Spleen (tissue), 11 donors: ENCODE measurements around the gene G3BP1. TPM values are rescaled to one million over a fixed set of nuclear protein-coding genes. Genes with fewer than 3 reads are reported as not detected.
A peak's percentile ranks its signal among the peaks of the same experiment; 100 is the strongest.

Source experiments
- DNase-seq: peaks from one replicate; pipeline ENCODE4 v3.0.0-alpha.2; 2020
- H3K27ac ChIP-seq, 8 donors: fragments of 200-600 bp; sonication (generic) in 7 of 8; 1 replicate in 4 of 8; 2 replicates in 4 of 8; pipeline versions ENCODE4 v1.5.0 to v1.8.0; 2016 to 2021; ENCODE audit warnings: inconsistent platforms in 4 of 8, mild to moderate bottlenecking in 4 of 8, moderate library complexity in 1 of 8
- H3K27me3 ChIP-seq, 7 donors: fragments of 200-600 bp; sonication (generic) in 6 of 7; replicated peaks in 1 of 7; 1 replicate in 4 of 7; 2 replicates in 3 of 7; pipeline versions ENCODE4 v1.5.0 to v1.8.0; 2016 to 2021; ENCODE audit warnings: inconsistent platforms in 3 of 7, mild to moderate bottlenecking in 1 of 7
- H3K36me3 ChIP-seq, 6 donors: fragments of 200-600 bp; sonication (generic) in 5 of 6; 1 replicate in 4 of 6; 2 replicates in 2 of 6; pipeline versions ENCODE4 v1.5.0 to v1.8.0; 2016 to 2021; ENCODE audit warnings: inconsistent platforms in 2 of 6
- H3K4me1 ChIP-seq, 6 donors: fragments of 200-600 bp; sonication (generic) in 5 of 6; 1 replicate in 3 of 6; 2 replicates in 3 of 6; pipeline versions ENCODE4 v1.5.0 to v1.8.0; 2016 to 2021; ENCODE audit warnings: inconsistent platforms in 3 of 6
- H3K4me3 ChIP-seq, 8 donors: fragments of 200-600 bp; sonication (generic) in 7 of 8; 1 replicate in 4 of 8; 2 replicates in 4 of 8; pipeline versions ENCODE4 v1.5.0 to v1.8.0; 2016 to 2021; ENCODE audit warnings: inconsistent platforms in 4 of 8, mild to moderate bottlenecking in 4 of 8, moderate library complexity in 2 of 8
- H3K9me3 ChIP-seq, 8 donors: fragments of 200-600 bp; sonication (generic) in 7 of 8; 1 replicate in 4 of 8; 2 replicates in 4 of 8; pipeline versions ENCODE4 v1.5.0 to v1.8.0; 2016 to 2021; ENCODE audit warnings: inconsistent platforms in 4 of 8
- POLR2A ChIP-seq, 3 donors: fragments of 450-650 bp; IDR thresholded peaks; one replicate each; pipeline ENCODE4 v1.5.1; 2017; ENCODE audit warnings: antibody characterized with exemption in 3 of 3, mild to moderate bottlenecking in 1 of 3
- POLR2AphosphoS5 ChIP-seq, 3 donors: sonication (generic); formaldehyde crosslinking; IDR thresholded peaks; one replicate each; pipeline ENCODE4 v1.5.1; 2017; ENCODE audit warnings: antibody characterized with exemption in 3 of 3
- WGBS, 5 donors: extraction: QIAGEN DNeasy Blood & Tissue Kit in 3 of 5; methylation state at CpG; one replicate each; pipeline versions ENCODE4 v1.1.5 to v1.1.7; 2013 to 2018; 5-methylcytosine and 5-hydroxymethylcytosine counted together
- intact Hi-C: fragments of 100-400 bp; cut with DNase I; formaldehyde crosslinking; loops from one replicate; pipeline ENCODE4 v1.15.0; 2023; ENCODE audit warnings: low total_unique reads
- polyA plus RNA-seq, 3 donors: library from polyadenylated mRNA; stranded (reverse); fragments of 200-250 nt; gene quantifications; one replicate each; pipeline ENCODE4 v1.2.1, GENCODE V29; 2013
- total RNA-seq, 7 donors: library from RNA; depleted of rRNA in 3 of 7; stranded (reverse); fragments of >200 nt in 3 of 7; fragmentation: NEBNext Ultra II Directional in 4 of 7; extraction: Animal tissue kit (Norgen Biotek cat#: 25700) in 4 of 7; gene quantifications; one replicate each; pipeline versions ENCODE4 v1.1.0 to v1.2.1, GENCODE V29; 2016 to 2021
- TF ChIP-seq, protein P1 (sequence below), 11 experiments: fragments of 200-600 bp in 7 of 11; fragments of 450-650 bp in 4 of 11; sonication (generic) in 4 of 11; IDR thresholded peaks in 8 of 11; conservative IDR thresholded peaks in 3 of 11; 1 replicate in 7 of 11; 2 replicates in 4 of 11; pipeline versions ENCODE4 v1.4.0 to v1.8.0; 2016 to 2021; ENCODE audit warnings: antibody characterized with exemption in 11 of 11, inconsistent platforms in 4 of 11, mild to moderate bottlenecking in 1 of 11
- donor health status: healthy with polysubstance abuse.
- donor health status: DM: no; HTN: no; CAD: no; lungs with moderate emphysema.
- donor health status: DM: no; HTN: no; CAD: no.
- donor health status: Bipolar disorder and iron deficiency.
- donor health status: healthy.
- donor health status: DM: no; HTN: no; CAD: no.
- donor health status: DM: yes; HTN: yes; CAD: no.

The G3BP1 gene
- total and polyA plus RNA-seq, 10 donors: 16.1 to 167 (median 151) TPM

DNA sequence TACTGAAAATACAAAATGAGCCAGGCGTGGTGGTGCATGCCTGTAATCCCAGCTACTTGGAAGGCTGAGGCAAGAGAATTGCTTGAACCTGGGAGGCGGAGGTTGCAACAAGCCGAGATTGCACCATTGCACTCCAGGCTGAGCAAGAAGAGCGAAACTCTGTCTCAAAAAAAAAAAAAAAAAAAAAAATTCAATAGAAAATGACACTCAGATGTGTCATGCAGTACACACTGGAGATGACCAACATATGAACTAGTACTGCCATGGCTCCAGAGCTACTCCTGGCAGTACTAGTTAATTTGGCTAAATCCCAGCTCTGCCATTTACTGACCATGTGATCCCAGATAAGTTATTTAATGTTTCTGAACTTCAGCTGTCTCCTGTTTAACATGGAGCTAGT lies 20.7 kb upstream of the G3BP1 start:
- WGBS, 5 donors: 41 to 96% (median 71%) methylated on average over 4 of the region's 4 CpGs
- TF ChIP-seq, protein P1, sequence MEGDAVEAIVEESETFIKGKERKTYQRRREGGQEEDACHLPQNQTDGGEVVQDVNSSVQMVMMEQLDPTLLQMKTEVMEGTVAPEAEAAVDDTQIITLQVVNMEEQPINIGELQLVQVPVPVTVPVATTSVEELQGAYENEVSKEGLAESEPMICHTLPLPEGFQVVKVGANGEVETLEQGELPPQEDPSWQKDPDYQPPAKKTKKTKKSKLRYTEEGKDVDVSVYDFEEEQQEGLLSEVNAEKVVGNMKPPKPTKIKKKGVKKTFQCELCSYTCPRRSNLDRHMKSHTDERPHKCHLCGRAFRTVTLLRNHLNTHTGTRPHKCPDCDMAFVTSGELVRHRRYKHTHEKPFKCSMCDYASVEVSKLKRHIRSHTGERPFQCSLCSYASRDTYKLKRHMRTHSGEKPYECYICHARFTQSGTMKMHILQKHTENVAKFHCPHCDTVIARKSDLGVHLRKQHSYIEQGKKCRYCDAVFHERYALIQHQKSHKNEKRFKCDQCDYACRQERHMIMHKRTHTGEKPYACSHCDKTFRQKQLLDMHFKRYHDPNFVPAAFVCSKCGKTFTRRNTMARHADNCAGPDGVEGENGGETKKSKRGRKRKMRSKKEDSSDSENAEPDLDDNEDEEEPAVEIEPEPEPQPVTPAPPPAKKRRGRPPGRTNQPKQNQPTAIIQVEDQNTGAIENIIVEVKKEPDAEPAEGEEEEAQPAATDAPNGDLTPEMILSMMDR (IDR thresholded peaks at IDR 0.05 in 8 of 11, conservative IDR thresholded peaks at IDR 0.05 in 3 of 11): no peak
- TF ChIP-seq POLR2A (IDR thresholded peaks at IDR 0.05) (no peak), POLR2AphosphoS5 (IDR thresholded peaks at IDR 0.05) (no peak)
- DNase-seq: no peak
- Histone ChIP-seq H3K9me3 (no peaks in the 10 kb centered on the region), H3K27me3 (no peaks in the 10 kb centered on the region), H3K4me1 (peaks cover 11 to 98% (median 55%) of the 10 kb centered on the region in 6 donors), H3K4me3 (no peak overlapping the region), H3K36me3 (peaks cover 0 to 48% (median 4%) of the 10 kb centered on the region in 6 donors), H3K27ac (peak overlapping the region in 2 of 8 donors; percentile 66 to 67)
- intact Hi-C loops: no loop called here

DNA sequence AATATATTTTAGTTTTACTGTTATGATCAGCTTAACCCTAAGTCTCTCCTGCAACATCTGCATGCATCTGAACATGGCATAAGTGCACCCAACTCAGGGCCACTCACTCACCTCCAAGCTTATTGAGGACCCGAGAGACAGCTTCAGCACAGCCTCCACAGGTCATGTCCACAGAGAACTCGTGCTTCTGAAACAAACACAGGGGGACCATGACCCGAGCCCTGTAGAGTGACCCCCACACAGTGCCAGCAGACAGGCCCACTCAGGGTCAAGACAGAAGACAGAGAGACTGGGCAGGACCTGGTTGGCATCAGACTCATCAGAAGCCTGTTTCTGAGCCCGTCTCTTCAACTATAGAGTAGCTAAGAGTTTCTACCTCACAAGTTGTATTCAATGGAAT lies 20.2 kb upstream of the G3BP1 start:
- WGBS, 5 donors: 87 to 95% (median 95%) methylated on average over 4 of the region's 4 CpGs
- no peaks in the 10 kb centered on the region for H3K9me3 ChIP-seq
- H3K27ac ChIP-seq: peak overlapping the region in 1 of 8 donors; percentile 66
- peaks cover 9 to 98% (median 55%) of the 10 kb centered on the region in 6 donors for H3K4me1 ChIP-seq
- TF ChIP-seq POLR2A (IDR thresholded peaks at IDR 0.05) (no peak), POLR2AphosphoS5 (IDR thresholded peaks at IDR 0.05) (no peak)
- TF ChIP-seq, protein P1 (IDR thresholded peaks at IDR 0.05 in 8 of 11, conservative IDR thresholded peaks at IDR 0.05 in 3 of 11): no peak
- H3K4me3 ChIP-seq: no peak overlapping the region
- H3K36me3 ChIP-seq: peaks cover 0 to 43% (median 2%) of the 10 kb centered on the region in 6 donors
- no peak for DNase-seq
- intact Hi-C loops: no loop called here
- H3K27me3 ChIP-seq: no peaks in the 10 kb centered on the region

DNA sequence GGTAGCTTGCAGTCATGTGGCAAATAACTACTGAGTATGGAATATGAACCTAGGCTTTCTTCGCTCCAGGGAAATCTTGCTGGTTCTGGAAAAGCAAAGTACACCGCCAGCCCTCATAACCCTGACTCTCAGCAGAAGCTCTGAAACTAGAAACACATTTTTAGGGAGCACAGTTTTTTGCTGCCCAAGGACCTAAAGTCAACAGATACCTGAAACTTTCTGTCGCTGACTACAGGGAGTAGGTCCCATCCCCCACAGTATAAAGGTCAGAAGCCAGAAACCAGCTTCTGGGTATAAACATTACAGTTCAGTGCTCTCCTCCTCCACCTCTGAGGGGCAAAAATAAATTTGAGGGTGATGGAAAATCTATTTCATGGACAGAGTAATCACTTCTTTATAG lies 16.4 kb upstream of the G3BP1 start:
- no peak for DNase-seq
- WGBS, 5 donors: 90 to 94% (median 92%) methylated on average over 3 of the region's 3 CpGs
- intact Hi-C loops: no loop called here

More for the DNA sequence above, 16.4 kb upstream of the G3BP1 start:
- no peak overlapping the region for H3K4me3 ChIP-seq
- TF ChIP-seq POLR2A (IDR thresholded peaks at IDR 0.05) (no peak), POLR2AphosphoS5 (IDR thresholded peaks at IDR 0.05) (no peak)
- TF ChIP-seq, protein P1 (IDR thresholded peaks at IDR 0.05 in 8 of 11, conservative IDR thresholded peaks at IDR 0.05 in 3 of 11): no peak
- peaks cover 0 to 26% (median 2%) of the 10 kb centered on the region in 6 donors for H3K36me3 ChIP-seq
- H3K27me3 ChIP-seq: no peaks in the 10 kb centered on the region
- H3K4me1 ChIP-seq: peaks cover 23 to 89% (median 53%) of the 10 kb centered on the region in 6 donors
- H3K9me3 ChIP-seq: no peaks in the 10 kb centered on the region
- H3K27ac ChIP-seq: no peak overlapping the region
